Occipital lobe (tissue), 2 donors: ENCODE results near the gene GPALPP1. TPM values are rescaled to one million over a fixed set of nuclear protein-coding genes. Genes with fewer than 3 reads are reported as not detected.
"Not testable (repeated sequence)": the region's sequence is repeated elsewhere in the genome, so short reads cannot be mapped to it uniquely, and the experiment has no call there.

Source experiments
- DNase-seq: peaks from one replicate; lab custom pipeline; 2025; lab: John Stamatoyannopoulos, UW
- total RNA-seq: library from RNA; depleted of rRNA; stranded (reverse); fragments of >200 nt; gene quantifications from one replicate; pipeline ENCODE4 v1.2.3, GENCODE V29; 2014

The GPALPP1 gene
- total RNA-seq, 1 donor from 2014 or later: 48.2 TPM

- no peak for DNase-seq
Observed at GRCh38 chr13:45007225-45007624, 17.9 kb downstream of the GPALPP1 start.

DNA sequence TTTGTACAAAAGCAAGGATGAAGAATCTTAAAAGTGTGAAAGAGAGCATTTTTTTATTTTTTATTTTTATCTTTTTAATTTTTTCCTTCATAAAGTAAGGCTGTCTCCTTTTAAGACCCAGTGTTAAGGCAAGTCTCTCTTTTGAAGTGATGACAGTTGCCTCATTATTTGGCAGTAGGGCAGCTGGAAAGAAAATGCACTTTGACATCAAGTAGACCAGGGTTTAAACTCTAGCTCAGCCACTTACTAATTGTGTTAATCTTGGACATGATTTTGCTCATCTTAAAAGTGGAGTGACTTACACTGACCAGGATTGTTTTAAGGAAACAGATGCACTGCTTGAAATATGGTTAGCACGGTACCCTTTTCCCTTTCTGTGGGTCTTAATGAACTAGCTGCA lies 18.5 kb downstream of the GPALPP1 start:
- DNase-seq: no peak

DNA sequence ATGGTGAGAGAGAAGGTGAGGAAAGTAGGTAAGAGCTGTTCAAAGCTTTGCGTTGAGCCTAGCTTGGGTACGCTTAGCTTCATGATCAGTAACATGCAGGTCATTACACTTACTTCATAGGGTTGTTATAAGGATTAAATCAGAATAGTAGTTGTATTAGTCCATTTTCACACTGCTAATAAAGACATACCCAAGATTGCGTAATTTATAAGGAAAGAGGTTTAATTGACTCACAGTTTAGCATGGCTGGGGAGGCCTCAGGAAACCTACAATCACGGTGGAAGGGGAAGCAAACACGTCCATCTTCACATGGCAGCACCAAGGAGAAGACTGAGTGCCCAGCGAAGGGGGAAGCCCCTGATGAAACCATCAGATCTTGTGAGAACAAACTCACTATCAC lies 21.9 kb downstream of the GPALPP1 start:
- no peak for DNase-seq

- no peak for DNase-seq
Observed at GRCh38 chr13:45015300-45015699, 26.0 kb downstream of the GPALPP1 start.

DNA sequence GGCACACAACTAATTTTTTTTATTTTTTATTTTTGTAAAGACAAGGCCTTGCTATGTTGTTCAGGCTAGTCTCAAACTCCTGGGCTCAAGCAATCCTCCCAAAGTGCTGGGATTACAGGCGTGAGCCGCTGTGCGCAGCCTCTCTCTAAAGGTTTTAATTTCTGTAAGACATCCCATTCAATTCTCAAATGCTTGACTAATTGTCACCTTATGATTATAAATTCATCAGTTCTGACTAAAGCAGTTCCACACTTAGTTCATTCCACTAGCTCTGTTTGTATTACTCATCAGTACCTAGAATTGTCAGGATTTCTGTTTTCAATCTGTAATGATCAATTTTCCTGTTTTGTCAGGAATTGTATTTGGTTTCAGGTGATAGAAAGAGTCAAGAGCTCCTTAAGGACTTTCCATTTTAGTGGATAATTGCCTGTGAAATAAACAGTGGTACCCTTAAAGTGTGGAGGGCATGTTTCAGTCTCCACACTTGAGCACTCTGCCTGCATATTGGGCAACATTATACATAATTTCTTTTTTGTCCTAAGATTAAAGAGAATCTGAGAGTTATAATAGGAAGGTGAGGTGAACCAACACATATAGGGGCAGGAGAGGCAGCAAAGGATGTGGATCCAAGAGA lies 27.6 kb downstream of the GPALPP1 start:
- DNase-seq: no peak

- not testable (repeated sequence) for DNase-seq
Observed at GRCh38 chr13:45019981-45020380, 30.6 kb downstream of the GPALPP1 start.

DNA sequence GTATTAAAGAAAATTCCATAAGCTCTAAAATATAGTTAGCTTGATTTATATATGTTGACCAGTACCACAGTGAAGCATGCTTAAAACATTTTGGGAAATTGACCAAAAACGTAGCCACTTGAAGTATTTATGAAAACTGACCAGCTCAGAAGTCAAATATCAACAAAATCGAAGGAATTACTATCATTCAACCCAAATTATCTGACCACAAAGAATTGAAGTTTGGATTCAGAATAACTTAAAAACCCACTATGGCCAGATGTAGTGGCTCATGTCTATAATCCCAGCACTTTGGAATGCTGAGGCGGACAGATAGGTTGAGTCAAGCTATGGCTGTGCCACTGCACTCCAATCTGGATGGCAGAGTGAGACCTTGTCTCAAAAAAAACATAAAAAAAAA lies 31.9 kb downstream of the GPALPP1 start:
- DNase-seq: no peak

DNA sequence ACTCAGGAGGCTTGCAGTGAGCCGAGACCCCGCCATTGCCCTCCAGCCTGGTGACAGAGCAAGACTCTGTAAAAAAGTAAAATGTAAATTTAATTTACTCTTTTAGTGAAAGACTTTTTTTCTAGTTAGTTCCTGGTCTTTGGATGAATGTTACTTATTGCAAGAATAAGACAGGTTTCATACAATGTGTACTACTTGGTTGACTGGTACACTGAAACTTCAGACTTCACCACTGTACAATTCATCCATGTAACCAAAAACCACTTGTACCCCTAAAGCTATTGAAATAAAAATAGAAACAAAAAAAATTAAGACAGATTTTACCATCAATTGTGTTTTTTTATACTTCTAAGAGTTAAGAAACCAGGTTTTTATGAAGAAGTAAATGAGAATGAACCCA lies 35.5 kb downstream of the GPALPP1 start:
- DNase-seq: no peak

- DNase-seq: no peak
Observed at GRCh38 chr13:45034342-45034741, 45.0 kb downstream of the GPALPP1 start.

GRCh38 chr13:45036206-45036605 lies 46.9 kb downstream of the GPALPP1 start:
- DNase-seq: no peak

GRCh38 chr13:45040173-45040572 lies 50.8 kb downstream of the GPALPP1 start:
- no peak for DNase-seq

- DNase-seq: no peak
Observed at GRCh38 chr13:45040622-45041021, 51.3 kb downstream of the GPALPP1 start.

DNA sequence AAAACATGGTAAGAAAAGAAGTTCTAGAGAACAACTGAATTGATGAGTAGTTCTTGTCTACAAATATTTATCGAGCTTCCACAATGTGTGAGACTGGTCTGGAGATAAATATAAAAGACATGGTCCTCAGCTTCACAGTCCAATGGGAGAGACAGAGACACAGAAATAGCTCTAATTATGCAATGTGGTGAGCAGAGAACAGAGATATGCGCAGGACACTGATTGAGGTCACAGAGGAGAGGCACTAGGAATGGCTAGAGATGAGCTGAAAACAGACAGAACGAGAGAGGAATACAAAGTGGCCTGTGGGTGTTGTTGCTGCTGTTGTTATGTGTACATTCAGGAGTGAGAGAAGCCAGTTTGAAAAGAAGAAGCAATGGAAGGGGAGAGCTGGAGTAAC lies 53.2 kb downstream of the GPALPP1 start:
- no peak for DNase-seq

DNA sequence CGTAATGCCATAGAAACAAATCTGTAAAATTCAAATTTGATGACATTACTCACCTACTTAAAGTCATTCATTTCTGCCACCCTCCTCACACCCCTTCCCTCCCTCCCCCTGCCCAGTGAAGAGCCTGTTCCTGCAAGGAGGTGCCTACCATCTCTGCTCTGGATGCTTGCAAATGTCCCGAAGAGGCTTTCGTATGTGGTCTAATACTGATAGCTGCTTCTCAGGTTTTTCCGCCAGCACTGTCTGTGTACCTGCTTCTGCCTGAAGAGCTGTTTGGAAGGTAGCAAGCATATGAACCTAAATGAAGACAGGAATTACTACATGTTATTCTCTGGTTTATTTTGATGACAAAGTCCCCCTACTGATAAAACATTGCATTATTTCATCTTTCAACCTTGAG lies 57.1 kb downstream of the GPALPP1 start:
- no peak for DNase-seq

DNA sequence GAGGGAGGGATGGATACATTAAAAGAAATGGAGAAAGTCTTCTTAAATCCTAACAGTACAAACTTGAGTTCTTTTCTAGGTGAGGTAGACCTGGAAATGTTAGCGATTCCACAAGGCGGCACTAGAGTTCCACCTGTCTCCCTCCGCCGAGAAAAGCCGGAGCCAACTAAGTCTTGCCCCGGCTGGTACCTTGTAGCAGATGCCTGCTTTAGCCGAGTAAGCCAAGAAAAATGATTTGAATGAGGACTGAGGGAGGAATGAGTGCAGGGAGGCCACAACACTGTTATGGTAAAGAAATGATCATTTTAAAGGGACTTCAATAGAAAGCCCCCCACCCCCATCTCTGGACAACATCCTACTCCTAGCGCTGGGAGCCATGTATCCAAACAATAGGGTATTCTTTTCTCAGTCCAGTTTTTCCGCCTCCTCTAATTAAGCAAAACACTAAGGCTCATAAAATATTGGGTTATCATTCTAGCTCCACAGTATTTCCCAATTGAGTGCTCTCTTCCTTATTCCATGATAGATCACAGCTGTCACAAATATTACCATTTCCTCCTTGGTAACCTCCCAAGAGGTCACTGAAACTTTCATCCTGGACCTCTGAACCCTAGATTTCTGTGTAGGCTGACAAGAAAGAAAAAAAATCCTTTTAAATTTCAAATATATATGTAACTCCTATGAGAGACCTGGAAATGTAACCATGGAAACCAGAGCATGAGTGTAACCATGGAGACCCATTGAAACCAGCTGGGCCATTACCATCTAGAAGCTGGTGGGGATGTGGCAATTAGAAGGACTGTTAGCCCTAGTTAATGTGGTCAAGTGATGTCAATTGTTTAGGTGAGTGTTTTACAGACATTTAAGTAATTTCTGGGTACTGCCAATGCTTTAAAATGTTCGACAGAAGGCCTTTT lies 58.3 kb downstream of the GPALPP1 start:
- peak; percentile 69 for DNase-seq

DNA sequence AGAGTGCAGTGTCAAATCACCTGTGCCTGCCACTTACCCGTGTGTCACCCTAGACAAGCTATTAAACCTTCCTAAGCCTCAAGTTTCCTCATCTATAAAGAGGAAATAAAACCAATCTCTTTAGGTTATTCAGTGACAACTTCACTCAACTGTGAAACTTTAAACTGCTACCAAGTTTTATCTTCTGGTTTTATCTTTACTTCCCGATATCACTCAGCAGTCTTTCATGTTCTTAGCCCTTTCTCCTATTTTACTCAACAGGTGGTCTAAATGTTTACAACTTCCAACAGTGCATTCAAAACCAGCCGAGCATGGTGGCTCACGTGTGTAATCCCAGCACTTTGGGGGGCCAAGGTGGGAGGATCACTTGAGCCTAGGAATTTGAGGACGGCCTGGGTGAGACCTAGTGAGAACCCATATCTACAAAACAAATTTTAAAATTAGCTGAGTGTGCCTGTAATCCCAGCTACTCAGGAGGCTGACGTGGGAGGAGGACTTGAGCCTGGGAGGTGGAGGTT lies 59.6 kb downstream of the GPALPP1 start:
- no peak for DNase-seq

DNA sequence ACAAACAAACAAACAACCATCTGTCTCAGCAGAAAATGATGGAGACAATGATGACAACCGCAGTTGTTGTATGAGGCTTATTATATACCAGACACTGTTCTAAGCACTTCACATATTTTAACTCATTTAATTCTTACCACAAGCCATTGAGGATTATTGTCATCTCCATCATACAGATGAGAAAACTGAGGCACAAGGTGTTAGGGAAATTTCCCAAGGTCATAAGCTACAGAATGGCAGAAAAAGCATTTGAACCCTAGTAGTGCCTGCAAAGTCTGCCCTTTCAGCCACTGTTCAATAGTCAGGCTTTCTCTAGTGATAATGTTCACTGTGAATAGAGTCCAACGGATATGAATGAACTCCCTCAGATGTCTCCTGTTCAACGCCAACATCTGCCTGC lies 60.1 kb downstream of the GPALPP1 start:
- DNase-seq: no peak

GRCh38 chr13:45051315-45051714 lies 62.0 kb downstream of the GPALPP1 start:
- DNase-seq: no peak

DNA sequence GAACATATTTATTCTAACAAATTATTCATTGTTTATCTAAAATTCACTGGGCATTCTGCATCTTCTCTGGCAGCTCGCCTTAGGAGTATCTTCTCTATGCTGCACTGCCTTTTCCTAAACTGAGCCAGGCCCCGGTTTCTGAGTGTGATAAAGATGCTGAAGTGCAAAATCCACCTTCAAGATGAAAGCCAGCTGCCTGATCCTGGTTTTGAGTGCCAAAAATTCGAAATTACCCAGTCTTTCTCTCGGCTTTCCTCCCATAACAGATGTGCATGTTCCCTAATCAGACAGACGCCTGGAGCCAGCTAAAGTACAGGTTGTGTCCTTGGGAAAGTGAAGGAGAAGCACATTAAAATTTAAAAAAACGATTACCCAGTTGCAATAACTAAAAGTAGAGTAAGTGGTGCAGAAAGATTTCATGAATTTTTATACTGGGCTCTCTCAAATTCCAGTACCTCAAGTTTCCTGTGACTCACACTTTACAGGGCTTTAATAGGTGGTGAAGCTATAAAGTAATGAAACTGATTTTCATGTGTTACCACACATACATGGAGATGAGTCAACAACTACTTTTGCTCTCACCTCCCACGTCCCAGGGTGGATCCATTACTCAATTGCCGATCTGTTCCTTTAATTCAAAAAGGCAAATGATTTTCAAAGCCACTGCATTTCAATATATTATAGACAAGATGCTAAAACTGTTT lies 66.0 kb downstream of the GPALPP1 start:
- DNase-seq: peak; percentile 46

DNA sequence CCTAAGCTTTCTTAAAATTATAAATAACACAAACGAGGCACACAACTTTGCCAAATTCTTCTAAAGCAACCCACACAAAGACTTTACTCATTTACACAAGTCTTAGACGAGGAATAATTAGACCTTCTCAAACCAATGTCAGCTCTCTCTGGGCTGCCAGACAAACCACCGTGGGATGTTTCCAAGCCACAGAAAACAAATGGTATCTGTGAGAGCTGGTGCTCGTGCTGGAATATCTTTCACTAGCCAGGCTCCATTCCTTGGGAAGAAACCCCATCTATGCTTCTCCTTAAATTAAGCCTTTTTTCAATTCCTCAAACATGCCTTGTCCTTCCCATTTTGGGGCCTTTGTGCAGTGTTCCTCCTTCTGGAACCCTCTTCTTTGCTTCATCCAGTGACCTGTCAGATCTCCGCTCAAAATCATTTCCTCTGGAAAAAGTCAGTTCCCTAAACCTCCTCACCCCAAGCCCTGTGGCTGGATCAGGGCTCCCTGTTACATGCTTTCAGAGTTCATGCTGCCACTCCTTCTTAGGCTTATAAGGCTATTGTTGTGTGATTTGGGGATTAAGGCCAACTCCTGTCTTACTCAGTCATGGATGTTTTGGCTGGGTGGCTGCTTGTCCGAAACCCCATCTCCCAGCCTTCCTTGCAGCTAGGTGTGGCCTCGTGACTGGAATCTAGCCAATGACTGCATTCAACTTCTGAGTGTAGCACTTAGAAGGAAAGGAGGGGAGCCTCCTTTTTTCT lies 66.7 kb downstream of the GPALPP1 start:
- peak; percentile 46 for DNase-seq

DNA sequence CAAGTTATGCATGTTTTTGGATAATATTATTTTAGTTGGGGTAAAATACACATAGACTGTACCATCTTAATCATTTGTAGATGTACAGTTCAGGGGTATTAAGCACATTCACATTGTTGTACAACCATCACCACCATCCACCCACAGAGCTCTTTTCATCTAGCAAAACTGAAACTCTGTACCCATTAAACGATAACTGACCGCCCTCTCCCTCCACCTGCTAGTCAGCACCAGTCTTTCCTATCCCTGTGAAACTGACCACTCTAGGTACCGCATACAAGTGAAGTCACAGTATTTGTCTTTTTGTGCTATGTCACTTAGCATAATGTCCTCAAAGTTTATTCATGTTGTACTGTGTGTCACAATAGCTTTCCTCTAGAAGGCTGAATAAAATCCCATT lies 70.7 kb downstream of the GPALPP1 start:
- DNase-seq: no peak
